HG02763 (cell line): ENCODE results near the gene TTBK2.

Experiments used
- ATAC-seq: cut with Tn5 transposase; IDR thresholded peaks from one replicate; pipeline ENCODE4 v1.9.1; 2021; ENCODE audit warnings: mild to moderate bottlenecking, moderate library complexity; ENCODE audit not compliant: unreplicated experiment

Gene TTBK2

GRCh38 chr15:42696626-42697025 lies 224.0 kb downstream of the TTBK2 start:
- ATAC-seq = no peak

- ATAC-seq = no peak
Measured at GRCh38 chr15:42695527-42696071, 225.0 kb downstream of the TTBK2 start.

- no peak for ATAC-seq
Measured at GRCh38 chr15:42694398-42694797, 226.2 kb downstream of the TTBK2 start.

GRCh38 chr15:42693942-42694341 lies 226.6 kb downstream of the TTBK2 start:
- ATAC-seq = no peak

- ATAC-seq = no peak
Measured at GRCh38 chr15:42693496-42693895, 227.1 kb downstream of the TTBK2 start.

GRCh38 chr15:42692997-42693396 lies 227.6 kb downstream of the TTBK2 start:
- ATAC-seq = no peak

GRCh38 chr15:42692536-42692935 lies 228.0 kb downstream of the TTBK2 start:
- no peak for ATAC-seq

- ATAC-seq = no peak
Measured at GRCh38 chr15:42691770-42692169, 228.8 kb downstream of the TTBK2 start.

GRCh38 chr15:42691308-42691707 lies 229.3 kb downstream of the TTBK2 start:
- ATAC-seq = no peak
